Aorta (tissue), 5 donors: ENCODE measurements around the gene CD160. TPM values are rescaled to one million over a fixed set of nuclear protein-coding genes. Genes with fewer than 3 reads are reported as not detected.

Experiments used
- ATAC-seq: fragments of 200-7000 bp; cut with Tn5 transposase; one replicate; pipeline ENCODE4 v1.9.1; 2022; ENCODE audit warnings: moderate library complexity; ENCODE audit not compliant: low FRiP score
- DNase-seq, 2 donors: peaks; one replicate each; pipeline ENCODE4 v3.0.0-alpha.2; 2020
- H3K27ac ChIP-seq, 2 donors: one replicate each; pipeline ENCODE4 v1.5.1; 2013; ENCODE audit warnings: low read length in 2 of 2, mild to moderate bottlenecking in 2 of 2, moderate library complexity in 2 of 2, control low read depth in 1 of 2, inconsistent platforms in 1 of 2, low read depth in 1 of 2
- H3K27me3 ChIP-seq, 2 donors: one replicate each; pipeline ENCODE4 v1.6.1; 2013; ENCODE audit warnings: control low read depth in 1 of 2, low read length in 1 of 2, mild to moderate bottlenecking in 1 of 2, moderate library complexity in 1 of 2; ENCODE audit not compliant: insufficient read depth in 2 of 2, control insufficient read depth in 1 of 2
- H3K36me3 ChIP-seq, 2 donors: one replicate each; pipeline ENCODE4 v1.6.1; 2013; ENCODE audit warnings: control low read depth in 1 of 2, low read length in 1 of 2, mild to moderate bottlenecking in 1 of 2; ENCODE audit not compliant: insufficient read depth in 2 of 2, control insufficient read depth in 1 of 2
- H3K4me1 ChIP-seq, 2 donors: one replicate each; pipeline ENCODE4 v1.6.1; 2013; ENCODE audit warnings: low read length in 2 of 2, control low read depth in 1 of 2, mild to moderate bottlenecking in 1 of 2, moderate library complexity in 1 of 2; ENCODE audit not compliant: insufficient read depth in 2 of 2, control insufficient read depth in 1 of 2
- H3K4me3 ChIP-seq, 2 donors: one replicate each; pipeline ENCODE4 v1.5.1; 2013; ENCODE audit warnings: low read length in 2 of 2, control low read depth in 1 of 2, mild to moderate bottlenecking in 1 of 2
- H3K9me3 ChIP-seq: one replicate; pipeline ENCODE4 v1.6.1; 2013; ENCODE audit warnings: mild to moderate bottlenecking, low read length; ENCODE audit not compliant: control insufficient read depth
- WGBS, 2 donors: extraction: QIAGEN DNeasy Blood & Tissue Kit; methylation state at CpG; one replicate each; pipeline ENCODE4 v1.1.7; 2013; 5-methylcytosine and 5-hydroxymethylcytosine counted together
- intact Hi-C, 2 donors: fragments of 100-400 bp; cut with DNase I; formaldehyde crosslinking; loops; one replicate each; pipeline versions ENCODE4 v1.14.2 to v1.15.0; 2022
- polyA plus RNA-seq, 2 donors: library from polyadenylated mRNA; stranded (reverse); fragments of 200-250 nt; gene quantifications; one replicate each; pipeline ENCODE4 v1.2.3, GENCODE V29; 2013
- total RNA-seq, 2 donors: library from RNA; stranded (reverse); fragmentation: NEBNext Ultra II Directional; extraction: Animal tissue kit (Norgen Biotek cat#: 25700); gene quantifications; one replicate each; pipeline ENCODE4 v1.2.1, GENCODE V29; 2021
- donor health status: healthy with polysubstance abuse.
- donor health status: Bipolar disorder and iron deficiency.
- donor health status: DM: no; HTN: no; CAD: no.
- donor health status: DM: no; HTN: no; CAD: no.
- donor health status: DM: yes; HTN: yes; CAD: no.

Gene CD160
- total and polyA plus RNA-seq, 4 donors, result 0.30 to 1.0 TPM; not detected in 2

- no peak for DNase-seq
- WGBS, 2 donors, result 99 to 100% methylated on average over 1 of the region's 1 CpG
- ATAC-seq, result no peak
- Histone ChIP-seq H3K36me3 (peaks cover 2% of the 10 kb centered on the region in 2 donors), H3K4me1 (peaks cover 0 to 4% of the 10 kb centered on the region in 2 donors), H3K27me3 (no peaks in the 10 kb centered on the region), H3K27ac (no peak overlapping the region), H3K9me3 (no peaks in the 10 kb centered on the region), H3K4me3 (no peak overlapping the region)
- intact Hi-C loops, result no loop called here
Observed at GRCh38 chr1:145771056-145771455, 51.8 kb downstream of the CD160 start.

GRCh38 chr1:145773423-145773822 lies 54.1 kb downstream of the CD160 start:
- ATAC-seq, result no peak
- H3K4me1 ChIP-seq, result peaks cover 0 to 4% of the 10 kb centered on the region in 2 donors
- WGBS, 2 donors, result 23 to 37% methylated on average over 1 of the region's 1 CpG
- H3K27ac ChIP-seq, result no peak overlapping the region
- H3K4me3 ChIP-seq, result no peak overlapping the region
- H3K27me3 ChIP-seq, result no peaks in the 10 kb centered on the region
- H3K36me3 ChIP-seq, result peaks cover 2% of the 10 kb centered on the region in 2 donors
- H3K9me3 ChIP-seq, result no peaks in the 10 kb centered on the region
- intact Hi-C loops, result no loop called here
- DNase-seq, result no peak

GRCh38 chr1:145777357-145778145 lies 58.3 kb downstream of the CD160 start:
- Histone ChIP-seq H3K4me3 (peak overlapping the region in 1 of 2 donors; percentile 26), H3K4me1 (peaks cover 0 to 7% of the 10 kb centered on the region in 2 donors), H3K36me3 (no peaks in the 10 kb centered on the region), H3K27me3 (no peaks in the 10 kb centered on the region), H3K27ac (no peak overlapping the region), H3K9me3 (no peaks in the 10 kb centered on the region)
- DNase-seq (no peak), ATAC-seq (no peak)
- intact Hi-C loops, result no loop called here
- 55 to 66% methylated on average over 1 of the region's 1 CpG for WGBS, 2 donors

- no peak for ATAC-seq
- H3K4me1 ChIP-seq, result peaks cover 0 to 7% of the 10 kb centered on the region in 2 donors
Observed at GRCh38 chr1:145778146-145778540, 58.8 kb downstream of the CD160 start.

GRCh38 chr1:145782272-145783099 lies 63.2 kb downstream of the CD160 start:
- DNase-seq, result no peak
- H3K27ac ChIP-seq, result peak overlapping the region; percentile 93 to 99
- no peaks in the 10 kb centered on the region for H3K27me3 ChIP-seq
- intact Hi-C loops, result loop anchor here in 1 of 2 donors (5.0 kb wide), 1 partner anchor 40 kb away; the partner anchor contains the start of genes POLR3C and RNF115
- H3K4me1 ChIP-seq, result peaks cover 0 to 6% of the 10 kb centered on the region in 2 donors
- H3K9me3 ChIP-seq, result no peaks in the 10 kb centered on the region
- 18 to 25% methylated on average over 10 of the region's 10 CpGs for WGBS, 2 donors
- ATAC-seq, result peak; percentile 80
- H3K36me3 ChIP-seq, result no peaks in the 10 kb centered on the region
- H3K4me3 ChIP-seq, result peak overlapping the region; percentile 52 to 86

More at GRCh38 chr1:145778146-145778540, 58.8 kb downstream of the CD160 start:
- no peak overlapping the region for H3K4me3 ChIP-seq
- no peaks in the 10 kb centered on the region for H3K27me3 ChIP-seq
- no peaks in the 10 kb centered on the region for H3K36me3 ChIP-seq
- 76 to 81% methylated on average over 1 of the region's 1 CpG for WGBS, 2 donors
- intact Hi-C loops, result no loop called here
- DNase-seq, result no peak
- no peaks in the 10 kb centered on the region for H3K9me3 ChIP-seq
- no peak overlapping the region for H3K27ac ChIP-seq

GRCh38 chr1:145784409-145784808 lies 65.1 kb downstream of the CD160 start:
- intact Hi-C loops, result loop anchor here in 1 of 2 donors (5.0 kb wide), 1 partner anchor 38 kb away; the partner anchor contains the start of genes POLR3C and RNF115
- Histone ChIP-seq H3K27ac (peak overlapping the region in 1 of 2 donors; percentile 90), H3K4me1 (peaks cover 0 to 6% of the 10 kb centered on the region in 2 donors), H3K27me3 (no peaks in the 10 kb centered on the region), H3K4me3 (peak overlapping the region; percentile 86 to 96), H3K36me3 (peaks cover 0 to 4% of the 10 kb centered on the region in 2 donors), H3K9me3 (no peaks in the 10 kb centered on the region)
- WGBS, 2 donors, result 8 to 12% methylated on average over 3 of the region's 3 CpGs
- no peak for DNase-seq
- ATAC-seq, result no peak

GRCh38 chr1:145785547-145785946 lies 66.2 kb downstream of the CD160 start:
- Histone ChIP-seq H3K27me3 (no peaks in the 10 kb centered on the region), H3K4me3 (no peak overlapping the region), H3K36me3 (peaks cover 0 to 4% of the 10 kb centered on the region in 2 donors), H3K27ac (no peak overlapping the region), H3K9me3 (no peaks in the 10 kb centered on the region), H3K4me1 (peaks cover 0 to 6% of the 10 kb centered on the region in 2 donors)
- ATAC-seq (no peak), DNase-seq (no peak)
- intact Hi-C loops, result no loop called here
- 76 to 77% methylated on average over 1 of the region's 1 CpG for WGBS, 2 donors

- Histone ChIP-seq H3K36me3 (peaks cover 0 to 4% of the 10 kb centered on the region in 2 donors), H3K4me1 (peaks cover 0 to 6% of the 10 kb centered on the region in 2 donors), H3K4me3 (no peak overlapping the region), H3K27ac (no peak overlapping the region), H3K27me3 (no peaks in the 10 kb centered on the region), H3K9me3 (no peaks in the 10 kb centered on the region)
- DNase-seq (no peak), ATAC-seq (no peak)
- WGBS, 2 donors, result 67 to 72% methylated on average over 1 of the region's 1 CpG
- intact Hi-C loops, result no loop called here
Observed at GRCh38 chr1:145786271-145786670, 67.0 kb downstream of the CD160 start.
